GM12874 (cell line): ENCODE data around the gene SYT15.

Experiments
- CTCF ChIP-seq: IDR thresholded peaks from 2 replicates; pipeline ENCODE4 v1.5.1; 2011; ENCODE audit warnings: low read depth, mild to moderate bottlenecking, control low read depth, low read length, moderate library complexity; ENCODE audit not compliant: insufficient read depth

The SYT15 gene

GRCh38 chr10:46543466-46544377 is 35.2 kb upstream of the SYT15 start:
- no peak for TF ChIP-seq CTCF

DNA sequence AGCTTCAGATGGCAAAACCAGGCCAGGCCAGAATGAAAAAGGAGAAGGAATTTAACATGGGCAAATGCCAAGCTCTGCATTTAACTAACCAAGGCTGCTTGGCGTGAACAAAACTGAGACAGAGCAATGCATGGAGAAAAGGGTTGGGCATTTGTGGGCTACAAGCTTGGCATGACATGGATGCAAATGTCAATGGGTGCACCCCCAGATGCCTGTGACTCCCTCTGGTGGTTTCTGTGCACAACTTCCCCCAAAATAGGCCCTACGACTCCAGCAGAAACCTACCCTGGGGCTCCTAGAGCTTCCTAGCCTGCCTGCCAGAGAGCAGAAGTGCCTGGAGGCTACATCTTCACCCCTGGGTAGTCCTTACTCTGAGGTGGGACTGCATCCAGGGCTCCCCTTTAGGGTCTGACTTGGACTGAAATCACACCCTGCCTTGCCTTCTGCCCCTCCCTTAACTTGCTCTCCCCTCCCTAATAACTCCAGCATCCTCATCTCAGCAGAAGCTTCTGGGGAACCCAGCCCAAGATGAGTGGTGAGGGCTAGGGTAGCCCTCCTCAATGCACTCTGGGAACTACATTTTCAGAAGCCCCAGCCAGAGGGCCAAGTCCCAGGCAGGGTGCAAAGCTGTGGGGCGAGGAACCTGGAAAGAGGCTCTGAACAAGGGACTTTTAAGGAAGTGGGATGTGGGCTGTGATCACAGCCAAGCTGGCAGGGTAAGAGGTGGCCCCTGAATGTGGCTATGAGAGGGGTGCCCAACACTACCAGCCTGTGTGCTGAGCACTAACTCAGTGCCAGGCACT is 33.7 kb upstream of the SYT15 start:
- TF ChIP-seq CTCF, result peak; percentile 48

DNA sequence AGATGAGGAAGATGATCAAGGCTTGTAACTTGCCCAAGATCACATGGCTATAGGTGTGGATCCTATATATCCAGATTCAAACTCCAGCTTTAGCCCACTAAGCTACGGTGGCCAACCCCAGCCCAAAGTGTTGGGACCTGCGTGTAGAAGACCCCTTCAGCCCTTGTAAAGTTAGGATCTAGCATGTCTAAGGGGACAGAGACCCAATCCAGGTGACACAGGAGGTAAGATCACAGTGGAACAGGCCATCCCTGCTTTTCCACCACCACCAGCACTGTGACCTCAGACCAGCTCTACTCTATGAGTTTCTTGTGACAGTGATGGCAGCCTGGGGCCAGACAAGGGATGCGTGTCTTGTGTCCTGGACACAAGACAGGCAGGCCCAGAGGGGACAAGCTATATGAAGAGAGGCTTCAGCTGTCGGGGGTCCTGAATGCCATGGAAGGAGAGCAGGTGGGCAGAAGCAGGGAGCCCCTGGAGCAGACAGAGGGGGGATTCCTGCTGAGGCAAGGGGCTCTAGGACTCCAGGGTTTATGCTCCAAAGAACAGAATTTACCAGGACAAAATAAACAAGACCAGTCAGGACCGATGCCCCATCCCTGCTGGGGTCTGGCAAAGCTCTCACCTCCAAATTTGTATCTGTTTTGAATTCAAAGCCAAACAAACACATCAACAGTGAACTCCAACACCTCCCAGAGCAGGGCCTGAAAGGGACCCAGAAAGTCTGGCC is 32.9 kb upstream of the SYT15 start:
- TF ChIP-seq CTCF, result no peak

DNA sequence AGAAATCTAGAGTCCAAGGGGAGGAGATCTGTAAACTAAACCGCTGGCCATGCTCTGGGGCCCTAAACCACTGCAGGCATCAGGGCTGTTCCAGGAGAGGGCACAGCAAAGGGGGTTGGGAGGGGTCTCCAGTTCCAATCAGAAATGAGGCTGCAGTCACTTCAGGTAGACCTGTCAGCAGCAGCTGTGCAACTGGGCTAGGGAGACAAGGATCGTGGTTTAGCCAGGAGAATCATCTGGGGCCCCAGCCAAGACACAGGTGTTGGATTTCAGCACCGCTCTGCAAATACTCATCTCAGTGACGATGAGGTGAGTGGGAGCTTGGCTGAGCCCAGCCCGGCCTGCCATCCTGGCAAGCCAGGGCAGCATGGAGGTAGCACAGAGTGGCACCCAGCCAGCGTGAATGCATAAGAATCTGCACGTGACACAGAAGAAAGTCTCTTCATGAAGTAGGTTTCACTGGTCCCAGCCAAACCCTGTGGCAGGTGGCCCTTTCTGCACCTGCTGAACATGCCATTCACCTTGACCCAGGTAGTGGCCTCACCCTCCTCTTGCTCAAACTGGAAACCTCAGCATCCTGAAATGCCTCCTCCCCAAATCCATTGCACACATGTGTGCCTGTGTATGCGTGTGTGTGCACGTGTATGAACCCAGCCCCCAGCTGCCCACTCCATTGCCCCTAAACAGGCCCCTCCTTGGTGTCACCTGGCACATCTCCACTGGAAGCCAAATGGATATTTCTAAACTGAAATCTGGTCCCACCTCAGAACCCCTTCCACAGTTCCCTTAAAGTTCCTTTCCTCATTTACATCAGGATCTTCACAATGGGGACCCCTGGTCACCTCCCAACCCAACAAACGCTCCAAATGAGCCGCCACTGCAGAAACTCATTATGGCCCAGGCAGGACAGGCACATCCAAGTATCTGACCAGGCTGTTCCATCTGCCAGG is 32.1 kb upstream of the SYT15 start:
- TF ChIP-seq CTCF, result no peak

DNA sequence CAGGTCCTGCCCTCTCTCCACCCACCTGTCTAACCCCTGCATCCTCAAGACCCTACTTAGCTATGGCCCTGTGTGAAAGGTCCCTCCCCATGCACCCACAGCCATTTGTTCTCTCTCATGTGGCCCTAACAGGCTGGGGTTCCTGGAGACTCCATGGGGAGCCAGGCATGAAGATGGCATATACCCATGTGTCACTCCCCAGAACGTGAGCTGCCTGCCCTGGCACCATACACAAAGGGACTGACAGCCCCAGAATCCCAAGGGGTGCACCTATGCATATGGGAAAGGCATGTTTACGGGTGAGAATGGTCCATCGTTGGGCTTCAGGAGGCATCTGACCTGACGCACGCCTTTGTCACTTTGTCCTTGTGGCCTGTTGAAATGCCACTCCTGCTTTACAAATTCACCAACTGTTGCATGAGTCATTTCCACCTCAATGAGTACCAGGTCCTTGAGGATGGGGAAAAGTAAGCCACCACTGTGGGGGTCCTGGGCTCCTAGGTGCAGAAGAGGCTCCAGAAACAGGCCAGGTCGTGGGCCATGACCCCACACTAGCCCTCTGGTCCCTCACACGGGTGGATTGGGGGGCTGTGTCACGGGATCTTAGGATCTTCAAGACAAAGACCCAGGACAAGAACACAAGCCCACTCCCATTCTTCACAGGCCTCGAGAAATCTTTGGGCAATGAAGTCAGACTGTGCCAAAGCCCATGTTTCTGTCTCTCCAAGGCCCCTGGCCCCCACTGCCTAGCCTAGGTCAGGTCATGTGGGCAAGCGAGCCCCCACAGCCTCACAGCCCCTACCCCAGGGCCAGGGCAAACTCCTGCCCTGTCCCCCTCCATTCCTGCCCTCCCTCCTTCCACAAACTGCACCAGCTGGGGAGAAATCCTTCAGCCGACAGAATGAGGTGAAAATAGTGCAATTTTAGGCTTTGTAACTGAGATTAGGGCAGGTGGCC is 31.1 kb upstream of the SYT15 start:
- TF ChIP-seq CTCF, result no peak

GRCh38 chr10:46548498-46549090 is 30.3 kb upstream of the SYT15 start:
- no peak for TF ChIP-seq CTCF
